Brain microvascular endothelial cell (primary cell): Measurements from ENCODE around the gene DACT3.
A peak's percentile ranks its signal among the peaks of the same experiment; 100 is the strongest.

ENCODE experiments used
- DNase-seq: peaks from one replicate; pipeline ENCODE4 v3.0.0-alpha.2; 2020
- H3K27ac ChIP-seq: fragments of 250-450 bp; sonication (Bioruptor Pico); 2 replicates; pipeline ENCODE4 v1.5.1; 2020; ENCODE audit warnings: mild to moderate bottlenecking, moderate library complexity
- H3K27me3 ChIP-seq: fragments of 250-450 bp; sonication (Bioruptor Pico); replicated peaks from 2 replicates; pipeline ENCODE4 v1.5.1; 2020; ENCODE audit warnings: mild to moderate bottlenecking
- H3K36me3 ChIP-seq: fragments of 250-450 bp; sonication (Bioruptor Pico); replicated peaks from 2 replicates; pipeline ENCODE4 v1.5.1; 2020; ENCODE audit warnings: mild to moderate bottlenecking
- H3K4me3 ChIP-seq: 2 replicates; pipeline ENCODE4 v1.5.1; 2011; ENCODE audit warnings: low read depth, mild to moderate bottlenecking, control low read depth, low read length, moderate library complexity
- in situ Hi-C: cut with HindIII; loops from 2 replicates; pipeline ENCODE4 v1.10.0; 2017; ENCODE audit warnings: low sequenced_read_pairs, low pct_ligation_motif_present
- TF ChIP-seq, protein P1 (sequence below): IDR thresholded peaks from 2 replicates; pipeline ENCODE4 v1.5.1; 2011; ENCODE audit warnings: low read depth, mild to moderate bottlenecking, moderate library complexity, low read length, control low read depth, inconsistent platforms; ENCODE audit errors: missing control alignments

The DACT3 gene, protein sequence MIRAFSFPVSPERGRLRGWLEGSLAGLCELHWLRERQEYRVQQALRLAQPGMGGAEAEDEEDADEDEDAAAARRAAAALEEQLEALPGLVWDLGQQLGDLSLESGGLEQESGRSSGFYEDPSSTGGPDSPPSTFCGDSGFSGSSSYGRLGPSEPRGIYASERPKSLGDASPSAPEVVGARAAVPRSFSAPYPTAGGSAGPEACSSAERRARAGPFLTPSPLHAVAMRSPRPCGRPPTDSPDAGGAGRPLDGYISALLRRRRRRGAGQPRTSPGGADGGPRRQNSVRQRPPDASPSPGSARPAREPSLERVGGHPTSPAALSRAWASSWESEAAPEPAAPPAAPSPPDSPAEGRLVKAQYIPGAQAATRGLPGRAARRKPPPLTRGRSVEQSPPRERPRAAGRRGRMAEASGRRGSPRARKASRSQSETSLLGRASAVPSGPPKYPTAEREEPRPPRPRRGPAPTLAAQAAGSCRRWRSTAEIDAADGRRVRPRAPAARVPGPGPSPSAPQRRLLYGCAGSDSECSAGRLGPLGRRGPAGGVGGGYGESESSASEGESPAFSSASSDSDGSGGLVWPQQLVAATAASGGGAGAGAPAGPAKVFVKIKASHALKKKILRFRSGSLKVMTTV

DNA sequence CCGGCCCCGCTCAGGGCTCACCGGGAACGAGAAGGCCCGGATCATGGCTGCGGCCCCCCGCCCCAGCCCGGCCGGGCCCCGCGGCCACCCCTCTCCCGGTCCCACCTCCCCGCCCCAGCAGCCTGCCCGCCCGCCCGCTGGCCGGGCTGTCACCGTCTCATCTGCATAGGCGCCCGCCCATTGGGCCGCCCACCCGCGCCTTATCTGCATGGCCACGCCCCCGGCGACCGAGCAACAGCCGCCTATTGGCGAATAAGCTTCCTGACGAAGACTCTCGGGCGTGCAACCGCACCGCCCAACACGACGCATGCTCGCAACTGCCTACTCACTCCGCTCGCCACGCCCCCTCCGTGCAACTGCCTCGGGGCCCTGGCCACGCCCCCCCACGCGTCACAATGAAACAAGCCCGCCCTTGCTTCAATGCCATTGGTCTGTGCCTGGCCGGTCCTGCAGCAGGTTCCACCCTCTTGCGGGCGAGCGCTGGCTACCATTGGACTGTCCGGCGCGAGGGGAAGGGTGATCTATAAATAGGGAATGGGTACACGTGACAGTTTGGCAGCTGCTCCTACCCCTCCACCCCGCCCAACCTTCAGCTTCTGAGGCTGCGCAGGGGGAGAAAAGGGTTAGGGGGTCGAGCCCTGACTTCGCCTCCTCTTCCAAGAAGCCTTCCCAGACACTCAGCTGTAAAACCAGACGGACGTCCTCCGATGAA lies at the start of gene DACT3:
Gene DACT3 (minus strand): TSS at position 163 of the 712 bp plus-strand sequence. CDS start 118 bp downstream, at position 45.
- Histone ChIP-seq H3K4me3 (peak within 1 kb of the TSS; percentile 52), H3K27me3 (no peaks in the 10 kb centered on the region), H3K36me3 (no peaks in the 10 kb centered on the region), H3K27ac (peak within 1 kb of the TSS; percentile 10)
- TF ChIP-seq, protein P1, sequence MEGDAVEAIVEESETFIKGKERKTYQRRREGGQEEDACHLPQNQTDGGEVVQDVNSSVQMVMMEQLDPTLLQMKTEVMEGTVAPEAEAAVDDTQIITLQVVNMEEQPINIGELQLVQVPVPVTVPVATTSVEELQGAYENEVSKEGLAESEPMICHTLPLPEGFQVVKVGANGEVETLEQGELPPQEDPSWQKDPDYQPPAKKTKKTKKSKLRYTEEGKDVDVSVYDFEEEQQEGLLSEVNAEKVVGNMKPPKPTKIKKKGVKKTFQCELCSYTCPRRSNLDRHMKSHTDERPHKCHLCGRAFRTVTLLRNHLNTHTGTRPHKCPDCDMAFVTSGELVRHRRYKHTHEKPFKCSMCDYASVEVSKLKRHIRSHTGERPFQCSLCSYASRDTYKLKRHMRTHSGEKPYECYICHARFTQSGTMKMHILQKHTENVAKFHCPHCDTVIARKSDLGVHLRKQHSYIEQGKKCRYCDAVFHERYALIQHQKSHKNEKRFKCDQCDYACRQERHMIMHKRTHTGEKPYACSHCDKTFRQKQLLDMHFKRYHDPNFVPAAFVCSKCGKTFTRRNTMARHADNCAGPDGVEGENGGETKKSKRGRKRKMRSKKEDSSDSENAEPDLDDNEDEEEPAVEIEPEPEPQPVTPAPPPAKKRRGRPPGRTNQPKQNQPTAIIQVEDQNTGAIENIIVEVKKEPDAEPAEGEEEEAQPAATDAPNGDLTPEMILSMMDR: no peak
- peak; percentile 100 for DNase-seq
- in situ Hi-C loops: no loop called here

DNA sequence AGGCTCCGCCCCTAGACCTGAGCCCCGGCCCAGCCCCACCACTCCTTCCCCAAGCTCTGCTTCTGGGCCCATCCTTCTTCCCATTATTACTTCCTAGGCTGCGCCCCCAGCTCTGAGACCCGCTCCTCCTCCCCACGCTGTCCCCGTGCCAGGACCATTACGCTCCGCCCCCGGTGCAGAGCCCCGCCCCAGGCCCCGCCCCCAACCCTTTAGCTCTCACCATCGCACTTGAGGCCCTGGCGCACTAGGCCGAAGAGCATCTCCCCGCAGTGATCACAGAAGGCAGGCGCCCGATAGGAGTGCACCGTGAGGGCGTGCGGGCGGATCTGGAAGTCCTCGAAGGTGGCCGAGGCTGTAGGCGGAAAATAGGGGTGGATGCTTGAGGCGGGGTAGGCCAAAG lies 49.7 kb upstream of the DACT3 start:
- Histone ChIP-seq H3K4me3 (no peak overlapping the region), H3K27me3 (no peaks in the 10 kb centered on the region), H3K27ac (no peak overlapping the region), H3K36me3 (peaks cover 17% of the 10 kb centered on the region)
- TF ChIP-seq, protein P1: no peak
- no peak for DNase-seq
- in situ Hi-C loops: no loop called here

DNA sequence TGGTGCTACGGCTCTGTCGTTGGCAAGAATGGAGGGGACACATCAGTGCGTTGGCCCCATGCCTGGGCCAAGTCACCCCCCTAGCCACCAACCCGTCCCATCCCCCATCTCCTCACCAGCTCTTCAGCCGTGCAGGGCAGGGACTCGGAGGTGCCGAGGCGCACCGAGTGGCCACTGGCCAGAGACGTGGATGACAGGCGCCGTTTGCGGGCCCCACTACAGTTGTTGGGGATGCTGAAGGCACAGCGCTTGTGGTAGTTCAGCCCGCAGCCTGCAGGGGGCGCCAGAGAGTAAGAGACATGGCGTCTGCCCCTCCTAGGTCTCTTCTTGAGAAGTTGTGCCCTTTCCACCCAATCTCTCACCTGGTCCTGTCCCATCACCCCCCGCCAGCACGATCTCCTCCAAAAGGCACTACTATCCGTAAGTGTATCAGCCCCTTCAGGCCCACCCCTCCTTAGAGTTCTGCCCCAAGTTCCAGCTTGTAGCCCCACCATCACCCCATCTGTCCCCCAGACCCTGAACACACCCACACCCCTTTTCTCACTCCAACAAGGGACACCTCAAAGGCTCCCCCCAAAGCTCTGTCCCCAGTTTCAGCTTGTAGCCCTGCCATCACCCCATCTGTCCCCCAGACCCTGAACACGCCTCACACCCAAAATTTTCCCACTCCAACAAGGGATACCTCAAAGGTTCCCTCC lies 43.5 kb upstream of the DACT3 start:
- H3K4me3 ChIP-seq: no peak overlapping the region
- H3K27ac ChIP-seq: no peak overlapping the region
- no peaks in the 10 kb centered on the region for H3K27me3 ChIP-seq
- peak; percentile 37 for DNase-seq
- peaks cover 54% of the 10 kb centered on the region for H3K36me3 ChIP-seq
- in situ Hi-C loops: no loop called here
- TF ChIP-seq, protein P1: peak; percentile 96

DNA sequence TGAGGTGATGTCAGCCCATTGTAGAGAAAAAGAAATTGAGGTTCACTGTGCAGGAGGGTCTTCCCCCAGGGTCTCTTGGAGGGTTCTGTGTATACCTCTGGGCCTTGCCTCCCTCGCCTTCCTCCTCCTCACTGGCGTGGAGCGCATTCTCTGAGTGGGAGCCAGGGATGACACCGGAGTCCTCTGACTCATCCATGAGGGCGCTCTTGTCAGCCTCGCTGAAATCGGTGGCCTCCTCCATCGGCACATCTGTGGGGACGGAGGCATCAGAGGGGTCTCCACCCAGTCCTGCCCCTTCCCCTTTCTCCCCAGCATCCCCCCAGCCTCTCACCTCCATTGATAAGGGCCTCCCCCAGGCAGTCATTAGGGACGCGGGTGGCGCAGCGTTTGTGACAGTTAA lies 39.7 kb upstream of the DACT3 start:
- Histone ChIP-seq H3K36me3 (peaks cover 63% of the 10 kb centered on the region), H3K27me3 (no peaks in the 10 kb centered on the region), H3K27ac (no peak overlapping the region), H3K4me3 (no peak overlapping the region)
- no peak for DNase-seq
- in situ Hi-C loops: no loop called here
- TF ChIP-seq, protein P1: no peak

DNA sequence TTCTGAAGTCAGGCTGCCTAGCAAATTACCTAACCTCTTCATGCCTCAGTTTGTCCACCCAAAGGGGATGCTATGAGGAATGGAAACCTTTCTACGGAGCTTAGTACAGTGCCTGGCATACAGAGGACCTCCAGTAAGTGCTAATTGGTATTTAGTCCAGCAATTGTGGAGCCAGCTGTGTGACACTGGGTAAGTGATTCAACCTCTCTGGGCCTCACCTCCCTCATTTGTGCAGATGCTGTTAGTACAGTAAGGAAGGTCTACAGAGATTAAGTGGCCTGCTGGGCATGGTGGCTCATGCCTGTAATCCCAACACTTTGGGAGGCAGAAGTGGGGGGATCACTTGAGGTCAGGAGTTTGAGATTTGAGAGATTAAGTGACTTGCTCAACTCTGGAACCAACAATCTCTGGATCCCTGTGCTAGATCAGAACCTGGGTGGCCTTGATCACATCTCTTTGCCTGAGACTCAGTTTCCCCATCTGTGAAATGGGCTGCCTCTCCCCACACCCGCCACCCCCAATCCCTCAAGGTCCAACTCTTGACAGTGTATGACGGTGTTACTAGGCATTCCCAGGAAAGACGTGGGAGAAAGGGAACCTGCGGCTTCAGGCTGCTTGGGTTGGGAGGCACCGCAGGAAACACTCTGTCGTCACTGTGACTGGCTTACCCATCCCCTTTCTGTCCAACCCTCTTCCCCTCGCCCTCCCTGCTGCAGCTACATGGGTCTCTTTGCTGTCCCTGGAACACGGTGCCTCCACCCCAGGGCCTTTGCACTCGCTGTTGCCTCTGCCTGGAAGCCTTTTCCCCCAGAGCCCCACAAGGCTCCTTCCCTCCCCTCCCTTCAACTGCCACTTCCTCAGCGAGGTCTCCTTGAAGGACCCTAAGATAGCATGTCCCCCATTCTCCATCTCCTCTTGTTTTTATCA lies 37.7 kb upstream of the DACT3 start:
- Histone ChIP-seq H3K27me3 (no peaks in the 10 kb centered on the region), H3K36me3 (peaks cover 76% of the 10 kb centered on the region)
- in situ Hi-C loops: no loop called here

More for the DNA sequence above, 37.7 kb upstream of the DACT3 start:
- TF ChIP-seq, protein P1: no peak
- no peak for DNase-seq
- no peak overlapping the region for H3K27ac ChIP-seq
- no peak overlapping the region for H3K4me3 ChIP-seq
